ENCODE measurements around the gene YOD1. TPM values are rescaled to one million over a fixed set of nuclear protein-coding genes. Genes with fewer than 3 reads are reported as not detected.

YOD1 gene
- polyA plus RNA-seq, 1 donor from 2014 or later = 9.3 TPM

DNA sequence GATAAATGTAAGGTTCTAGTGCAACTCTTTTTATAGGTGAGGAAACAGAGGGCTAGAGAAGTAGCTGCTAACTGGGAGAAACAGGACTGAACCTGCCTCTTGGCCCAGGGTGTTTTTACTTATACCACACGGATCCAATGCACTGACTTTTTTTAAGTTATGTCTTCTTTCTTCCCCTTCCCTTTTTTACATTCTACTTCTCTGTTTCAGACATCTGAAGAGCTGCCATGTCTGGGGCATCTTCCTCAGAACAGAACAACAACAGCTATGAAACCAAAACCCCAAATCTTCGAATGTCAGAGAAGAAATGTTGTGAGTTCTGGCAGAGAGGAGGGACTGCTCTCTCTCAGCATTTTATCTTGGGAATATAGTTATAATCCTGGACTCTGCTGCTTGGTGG lies 3.5 kb upstream of the YOD1 start:
- H3K9ac ChIP-seq (ENCODE audit: low read length) = no peak overlapping the region
- H3K27me3 ChIP-seq (ENCODE audit: insufficient read depth, low read depth, low read length) = no peaks in the 10 kb centered on the region
- H3K4me3 ChIP-seq (ENCODE audit: low read length) = no peak overlapping the region
- H3K27ac ChIP-seq (ENCODE audit: low read length) = no peak overlapping the region
- H3K9me2 ChIP-seq (ENCODE audit: insufficient read depth, low read length) = no peaks in the 10 kb centered on the region
- no peaks in the 10 kb centered on the region for H4K20me1 ChIP-seq (ENCODE audit: insufficient read depth)
- H3K9me3 ChIP-seq (ENCODE audit: low read length) = no peaks in the 10 kb centered on the region
- H2AFZ ChIP-seq (ENCODE audit: low read depth, low read length) = no peak overlapping the region
- H3K79me2 ChIP-seq (replicated peaks; ENCODE audit: insufficient read depth, low read length) = peaks cover 8% of the 10 kb centered on the region
- no peak overlapping the region for H3K4me2 ChIP-seq (ENCODE audit: low read length)
- peaks cover 3% of the 10 kb centered on the region for H3F3A ChIP-seq (ENCODE audit: insufficient read depth, low read length, poor library complexity, severe bottlenecking)
- TF ChIP-seq EP300 (conservative IDR thresholded peaks at IDR 0.05; ENCODE audit: poor library complexity, severe bottlenecking) = no peak
- no peaks in the 10 kb centered on the region for H3K36me3 ChIP-seq (ENCODE audit: insufficient read depth, low read length)

DNA sequence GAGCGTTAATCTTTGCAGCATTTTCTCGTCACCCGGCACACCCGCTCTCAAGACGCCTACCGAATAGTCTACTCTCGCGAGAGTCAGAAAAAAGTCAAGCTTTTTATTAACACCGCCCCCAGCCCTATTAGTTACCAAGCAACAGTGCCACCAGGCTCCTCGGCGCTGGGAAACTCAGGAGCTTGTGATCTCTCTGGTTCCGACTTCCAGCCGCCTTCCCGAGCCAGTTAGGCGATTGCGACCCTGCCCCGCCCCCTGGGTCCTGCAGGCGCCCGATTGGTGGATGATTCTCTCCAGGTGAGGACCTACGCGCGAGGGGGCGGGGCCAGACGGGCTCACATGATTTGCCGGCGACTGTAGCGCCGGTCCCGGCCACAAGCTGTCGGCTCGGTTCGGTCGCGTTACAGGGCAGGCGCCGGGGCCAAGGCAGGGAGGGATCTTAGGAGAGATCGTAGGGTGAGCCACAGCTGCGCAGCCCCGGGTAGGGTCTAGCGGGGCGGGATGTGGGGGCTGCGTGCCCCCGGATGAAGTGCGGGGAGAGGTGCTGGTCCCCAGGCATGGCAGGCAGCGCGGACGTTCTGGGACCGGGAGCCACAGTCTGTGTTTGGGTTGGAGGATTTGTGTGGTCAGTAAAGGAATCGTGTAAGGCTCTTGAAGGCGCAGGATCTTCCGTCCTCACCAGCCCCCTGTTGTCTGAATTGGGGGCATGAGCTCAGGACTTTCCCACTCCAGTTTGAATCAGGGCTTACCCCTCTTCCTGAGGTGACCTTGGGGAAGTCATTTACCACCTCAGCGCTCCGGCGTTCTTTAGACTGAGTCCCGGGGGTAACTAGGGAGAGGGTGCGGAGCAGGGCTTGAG lies 2.1 kb upstream of the YOD1 start, which contains the start of gene PFKFB2:
Gene PFKFB2 (plus strand): TSS at position 365 of the 859 bp plus-strand sequence. CDS start 1,443 bp downstream, outside the sequence.
- peaks cover 3% of the 10 kb centered on the region for H3F3A ChIP-seq (ENCODE audit: insufficient read depth, low read length, poor library complexity, severe bottlenecking)

More for the DNA sequence above, 2.1 kb upstream of the YOD1 start, which contains the start of gene PFKFB2:
- H3K79me2 ChIP-seq (replicated peaks; ENCODE audit: insufficient read depth, low read length) = peaks cover 15% of the 10 kb centered on the region
- peak within 1 kb of the TSS; percentile 86 for H2AFZ ChIP-seq (ENCODE audit: low read depth, low read length)
- no peaks in the 10 kb centered on the region for H3K9me3 ChIP-seq (ENCODE audit: low read length)
- H3K27ac ChIP-seq (ENCODE audit: low read length) = peak within 1 kb of the TSS; percentile 77
- H3K9ac ChIP-seq (ENCODE audit: low read length) = peak within 1 kb of the TSS; percentile 78
- H3K27me3 ChIP-seq (ENCODE audit: insufficient read depth, low read depth, low read length) = no peaks in the 10 kb centered on the region
- no peaks in the 10 kb centered on the region for H3K9me2 ChIP-seq (ENCODE audit: insufficient read depth, low read length)
- TF ChIP-seq POLR2AphosphoS5 (IDR thresholded peaks at IDR 0.05) (peak; percentile 80), TAF1 (IDR thresholded peaks at IDR 0.05; ENCODE audit: low read depth) (peak; percentile 74), MXI1 (conservative IDR thresholded peaks at IDR 0.05; ENCODE audit: poor library complexity, severe bottlenecking) (peak; percentile 73), SMC3 (conservative IDR thresholded peaks at IDR 0.05; ENCODE audit: poor library complexity) (peak; percentile 48), EZH2 (IDR thresholded peaks at IDR 0.05; ENCODE audit: borderline replicate concordance, insufficient read depth, low read length, poor library complexity, severe bottlenecking) (no peak), RAD21 (conservative IDR thresholded peaks at IDR 0.05) (no peak), EP300 (conservative IDR thresholded peaks at IDR 0.05; ENCODE audit: poor library complexity, severe bottlenecking) (peak; percentile 49)
- TF ChIP-seq, protein P1, sequence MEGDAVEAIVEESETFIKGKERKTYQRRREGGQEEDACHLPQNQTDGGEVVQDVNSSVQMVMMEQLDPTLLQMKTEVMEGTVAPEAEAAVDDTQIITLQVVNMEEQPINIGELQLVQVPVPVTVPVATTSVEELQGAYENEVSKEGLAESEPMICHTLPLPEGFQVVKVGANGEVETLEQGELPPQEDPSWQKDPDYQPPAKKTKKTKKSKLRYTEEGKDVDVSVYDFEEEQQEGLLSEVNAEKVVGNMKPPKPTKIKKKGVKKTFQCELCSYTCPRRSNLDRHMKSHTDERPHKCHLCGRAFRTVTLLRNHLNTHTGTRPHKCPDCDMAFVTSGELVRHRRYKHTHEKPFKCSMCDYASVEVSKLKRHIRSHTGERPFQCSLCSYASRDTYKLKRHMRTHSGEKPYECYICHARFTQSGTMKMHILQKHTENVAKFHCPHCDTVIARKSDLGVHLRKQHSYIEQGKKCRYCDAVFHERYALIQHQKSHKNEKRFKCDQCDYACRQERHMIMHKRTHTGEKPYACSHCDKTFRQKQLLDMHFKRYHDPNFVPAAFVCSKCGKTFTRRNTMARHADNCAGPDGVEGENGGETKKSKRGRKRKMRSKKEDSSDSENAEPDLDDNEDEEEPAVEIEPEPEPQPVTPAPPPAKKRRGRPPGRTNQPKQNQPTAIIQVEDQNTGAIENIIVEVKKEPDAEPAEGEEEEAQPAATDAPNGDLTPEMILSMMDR (IDR thresholded peaks at IDR 0.05; ENCODE audit: poor library complexity, severe bottlenecking) = peak; percentile 65
- TF ChIP-seq, protein P2, sequence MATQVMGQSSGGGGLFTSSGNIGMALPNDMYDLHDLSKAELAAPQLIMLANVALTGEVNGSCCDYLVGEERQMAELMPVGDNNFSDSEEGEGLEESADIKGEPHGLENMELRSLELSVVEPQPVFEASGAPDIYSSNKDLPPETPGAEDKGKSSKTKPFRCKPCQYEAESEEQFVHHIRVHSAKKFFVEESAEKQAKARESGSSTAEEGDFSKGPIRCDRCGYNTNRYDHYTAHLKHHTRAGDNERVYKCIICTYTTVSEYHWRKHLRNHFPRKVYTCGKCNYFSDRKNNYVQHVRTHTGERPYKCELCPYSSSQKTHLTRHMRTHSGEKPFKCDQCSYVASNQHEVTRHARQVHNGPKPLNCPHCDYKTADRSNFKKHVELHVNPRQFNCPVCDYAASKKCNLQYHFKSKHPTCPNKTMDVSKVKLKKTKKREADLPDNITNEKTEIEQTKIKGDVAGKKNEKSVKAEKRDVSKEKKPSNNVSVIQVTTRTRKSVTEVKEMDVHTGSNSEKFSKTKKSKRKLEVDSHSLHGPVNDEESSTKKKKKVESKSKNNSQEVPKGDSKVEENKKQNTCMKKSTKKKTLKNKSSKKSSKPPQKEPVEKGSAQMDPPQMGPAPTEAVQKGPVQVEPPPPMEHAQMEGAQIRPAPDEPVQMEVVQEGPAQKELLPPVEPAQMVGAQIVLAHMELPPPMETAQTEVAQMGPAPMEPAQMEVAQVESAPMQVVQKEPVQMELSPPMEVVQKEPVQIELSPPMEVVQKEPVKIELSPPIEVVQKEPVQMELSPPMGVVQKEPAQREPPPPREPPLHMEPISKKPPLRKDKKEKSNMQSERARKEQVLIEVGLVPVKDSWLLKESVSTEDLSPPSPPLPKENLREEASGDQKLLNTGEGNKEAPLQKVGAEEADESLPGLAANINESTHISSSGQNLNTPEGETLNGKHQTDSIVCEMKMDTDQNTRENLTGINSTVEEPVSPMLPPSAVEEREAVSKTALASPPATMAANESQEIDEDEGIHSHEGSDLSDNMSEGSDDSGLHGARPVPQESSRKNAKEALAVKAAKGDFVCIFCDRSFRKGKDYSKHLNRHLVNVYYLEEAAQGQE (IDR thresholded peaks at IDR 0.05; ENCODE audit: borderline replicate concordance) = peak; percentile 50
- H4K20me1 ChIP-seq (ENCODE audit: insufficient read depth) = no peaks in the 10 kb centered on the region
- H3K4me3 ChIP-seq (ENCODE audit: low read length) = peak within 1 kb of the TSS; percentile 89
- H3K36me3 ChIP-seq (ENCODE audit: insufficient read depth, low read length) = no peaks in the 10 kb centered on the region
- H3K4me2 ChIP-seq (ENCODE audit: low read length) = peak within 1 kb of the TSS; percentile 72

Data from neural cell (in vitro differentiated cells).